Esophagus squamous epithelium (tissue), 4 donors: Measurements from ENCODE around the gene CEP112.

Source experiments
- POLR2A ChIP-seq, 4 donors: fragments of 450-650 bp; IDR thresholded peaks; one replicate each; pipeline ENCODE4 v1.6.1; 2017; ENCODE audit warnings: antibody characterized with exemption in 4 of 4, mild to moderate bottlenecking in 4 of 4, moderate library complexity in 3 of 4
- TF ChIP-seq, protein P1 (sequence below), 6 experiments: fragments of 450-650 bp in 4 of 6; fragments of 200-600 bp in 2 of 6; sonication (generic) in 2 of 6; IDR thresholded peaks; one replicate each; pipeline ENCODE4 v1.5.1; 2016 to 2019; ENCODE audit warnings: antibody characterized with exemption in 6 of 6, mild to moderate bottlenecking in 4 of 6, moderate library complexity in 4 of 6

GRCh38 chr17:66129759-66130158, 62.2 kb downstream of the CEP112 start:
- TF ChIP-seq, protein P1, sequence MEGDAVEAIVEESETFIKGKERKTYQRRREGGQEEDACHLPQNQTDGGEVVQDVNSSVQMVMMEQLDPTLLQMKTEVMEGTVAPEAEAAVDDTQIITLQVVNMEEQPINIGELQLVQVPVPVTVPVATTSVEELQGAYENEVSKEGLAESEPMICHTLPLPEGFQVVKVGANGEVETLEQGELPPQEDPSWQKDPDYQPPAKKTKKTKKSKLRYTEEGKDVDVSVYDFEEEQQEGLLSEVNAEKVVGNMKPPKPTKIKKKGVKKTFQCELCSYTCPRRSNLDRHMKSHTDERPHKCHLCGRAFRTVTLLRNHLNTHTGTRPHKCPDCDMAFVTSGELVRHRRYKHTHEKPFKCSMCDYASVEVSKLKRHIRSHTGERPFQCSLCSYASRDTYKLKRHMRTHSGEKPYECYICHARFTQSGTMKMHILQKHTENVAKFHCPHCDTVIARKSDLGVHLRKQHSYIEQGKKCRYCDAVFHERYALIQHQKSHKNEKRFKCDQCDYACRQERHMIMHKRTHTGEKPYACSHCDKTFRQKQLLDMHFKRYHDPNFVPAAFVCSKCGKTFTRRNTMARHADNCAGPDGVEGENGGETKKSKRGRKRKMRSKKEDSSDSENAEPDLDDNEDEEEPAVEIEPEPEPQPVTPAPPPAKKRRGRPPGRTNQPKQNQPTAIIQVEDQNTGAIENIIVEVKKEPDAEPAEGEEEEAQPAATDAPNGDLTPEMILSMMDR (IDR thresholded peaks at IDR 0.05) = no peak
- TF ChIP-seq POLR2A (IDR thresholded peaks at IDR 0.05) = no peak
